Activated naive CD4-positive, alpha-beta T cell treated with anti-CD3 and anti-CD28 coated beads, Interleukin-2, amount 50 U/mL, for 24 hours (primary cell): ENCODE measurements around the gene NBL1.
"Not testable (repeated sequence)": the region's sequence is repeated elsewhere in the genome, so short reads cannot be mapped to it uniquely, and the experiment has no call there.

Source experiments
- H3K27ac Mint-ChIP-seq: one replicate; pipeline ENCODE4 v1.8.0; 2021; ENCODE audit warnings: mild to moderate bottlenecking, mixed read lengths
- H3K27me3 Mint-ChIP-seq: one replicate; pipeline ENCODE4 v1.8.0; 2021; ENCODE audit warnings: mixed read lengths
- H3K36me3 Mint-ChIP-seq: one replicate; pipeline ENCODE4 v1.8.0; 2021; ENCODE audit warnings: mixed read lengths
- H3K4me1 Mint-ChIP-seq: one replicate; pipeline ENCODE4 v1.8.0; 2021; ENCODE audit warnings: mixed read lengths
- H3K4me3 Mint-ChIP-seq: one replicate; pipeline ENCODE4 v1.8.0; 2021; ENCODE audit warnings: mild to moderate bottlenecking, mixed read lengths
- H3K9me3 Mint-ChIP-seq: one replicate; pipeline ENCODE4 v1.8.0; 2021; ENCODE audit warnings: mixed read lengths

NBL1 gene

DNA sequence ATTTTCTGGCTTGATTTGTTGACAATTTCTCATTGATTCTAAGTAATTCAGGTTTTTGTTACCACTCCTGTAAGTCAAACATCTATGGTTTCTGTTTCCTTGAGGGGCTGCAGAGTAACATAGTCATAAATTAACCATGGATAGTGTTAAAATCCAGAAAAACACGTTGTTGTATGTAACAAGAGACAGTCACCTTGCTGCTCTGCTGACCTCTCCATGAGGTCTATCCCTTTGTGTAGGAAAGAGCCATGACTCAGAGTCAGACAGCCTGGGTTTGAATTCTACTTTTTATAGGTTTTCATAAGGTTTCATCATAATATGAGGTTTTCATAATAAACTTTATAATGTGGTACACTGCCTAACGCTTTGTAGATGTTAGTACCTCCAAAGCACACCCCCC, 27.6 kb upstream of the NBL1 start:
- no peak overlapping the region for H3K4me3 Mint-ChIP-seq
- peaks cover 5% of the 10 kb centered on the region for H3K36me3 Mint-ChIP-seq
- H3K27ac Mint-ChIP-seq: no peak overlapping the region
- peaks cover 62% of the 10 kb centered on the region for H3K4me1 Mint-ChIP-seq
- H3K27me3 Mint-ChIP-seq: no peaks in the 10 kb centered on the region
- H3K9me3 Mint-ChIP-seq: no peaks in the 10 kb centered on the region

DNA sequence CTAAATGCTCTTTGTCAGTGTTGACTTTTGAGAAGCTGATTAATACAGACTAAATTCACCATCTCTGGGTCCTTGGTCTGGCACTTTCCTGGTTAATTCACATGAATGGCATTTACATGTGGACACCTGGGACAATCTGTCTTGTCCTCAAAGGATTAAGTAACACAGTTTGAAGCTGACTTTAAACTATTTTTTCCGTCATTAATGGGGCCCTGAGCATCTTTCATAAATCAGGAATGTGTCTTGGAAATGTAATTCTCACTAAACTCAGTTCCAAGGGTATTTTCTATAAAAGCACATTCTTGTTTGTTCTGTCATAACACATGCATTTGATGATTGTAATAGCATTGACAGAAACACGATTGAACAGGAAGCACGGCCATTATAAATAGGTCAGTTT, 26.7 kb upstream of the NBL1 start:
- no peaks in the 10 kb centered on the region for H3K9me3 Mint-ChIP-seq
- H3K4me1 Mint-ChIP-seq: peaks cover 69% of the 10 kb centered on the region
- no peak overlapping the region for H3K4me3 Mint-ChIP-seq
- peaks cover 7% of the 10 kb centered on the region for H3K36me3 Mint-ChIP-seq
- H3K27ac Mint-ChIP-seq: no peak overlapping the region
- H3K27me3 Mint-ChIP-seq: no peaks in the 10 kb centered on the region

GRCh38 chr1:19618428-19618827, 25.7 kb upstream of the NBL1 start:
- H3K4me1 Mint-ChIP-seq: peaks cover 60% of the 10 kb centered on the region
- no peaks in the 10 kb centered on the region for H3K9me3 Mint-ChIP-seq
- H3K36me3 Mint-ChIP-seq: peaks cover 10% of the 10 kb centered on the region
- no peaks in the 10 kb centered on the region for H3K27me3 Mint-ChIP-seq
- H3K27ac Mint-ChIP-seq: no peak overlapping the region
- no peak overlapping the region for H3K4me3 Mint-ChIP-seq

- H3K9me3 Mint-ChIP-seq: no peaks in the 10 kb centered on the region
- H3K27me3 Mint-ChIP-seq: no peaks in the 10 kb centered on the region
- H3K36me3 Mint-ChIP-seq: peaks cover 10% of the 10 kb centered on the region
- H3K27ac Mint-ChIP-seq: no peak overlapping the region
- no peak overlapping the region for H3K4me3 Mint-ChIP-seq
- peaks cover 52% of the 10 kb centered on the region for H3K4me1 Mint-ChIP-seq
These were observed 24.3 kb upstream of the NBL1 start for GRCh38 chr1:19619697-19620384.

DNA sequence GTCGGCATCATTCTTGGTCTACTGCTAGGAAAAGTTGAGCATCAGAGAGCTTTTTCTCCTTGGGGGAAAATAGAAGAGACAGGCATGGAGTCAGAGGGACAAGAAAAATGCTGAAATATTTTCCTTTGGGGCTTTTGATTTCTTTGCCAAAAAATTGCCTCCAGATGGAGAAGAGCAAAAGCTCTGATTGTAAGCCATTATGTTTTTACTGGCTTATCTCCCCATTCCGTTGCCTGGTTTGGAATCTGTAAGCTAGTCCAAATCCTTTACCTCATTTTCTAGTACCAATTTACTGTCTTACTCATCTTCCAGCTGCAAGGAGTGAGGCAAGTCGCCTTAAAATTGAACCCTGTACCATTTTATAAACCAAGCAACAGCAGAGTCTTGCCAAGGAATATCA, 23.3 kb upstream of the NBL1 start:
- H3K4me1 Mint-ChIP-seq: peaks cover 45% of the 10 kb centered on the region
- no peaks in the 10 kb centered on the region for H3K27me3 Mint-ChIP-seq
- peaks cover 5% of the 10 kb centered on the region for H3K36me3 Mint-ChIP-seq
- H3K4me3 Mint-ChIP-seq: no peak overlapping the region
- no peaks in the 10 kb centered on the region for H3K9me3 Mint-ChIP-seq
- no peak overlapping the region for H3K27ac Mint-ChIP-seq

GRCh38 chr1:19621274-19621950, 22.7 kb upstream of the NBL1 start:
- H3K27ac Mint-ChIP-seq: peak overlapping the region; percentile 27
- H3K27me3 Mint-ChIP-seq: no peaks in the 10 kb centered on the region
- H3K4me1 Mint-ChIP-seq: peaks cover 40% of the 10 kb centered on the region

GRCh38 chr1:19622204-19622603, 21.9 kb upstream of the NBL1 start:
- no peaks in the 10 kb centered on the region for H3K9me3 Mint-ChIP-seq
- no peak overlapping the region for H3K27ac Mint-ChIP-seq
- H3K4me3 Mint-ChIP-seq: no peak overlapping the region
- H3K27me3 Mint-ChIP-seq: no peaks in the 10 kb centered on the region
- H3K36me3 Mint-ChIP-seq: peaks cover 5% of the 10 kb centered on the region
- H3K4me1 Mint-ChIP-seq: peaks cover 34% of the 10 kb centered on the region

More at GRCh38 chr1:19621274-19621950, 22.7 kb upstream of the NBL1 start:
- no peak overlapping the region for H3K4me3 Mint-ChIP-seq
- H3K36me3 Mint-ChIP-seq: peaks cover 5% of the 10 kb centered on the region
- H3K9me3 Mint-ChIP-seq: no peaks in the 10 kb centered on the region

- H3K27me3 Mint-ChIP-seq: no peaks in the 10 kb centered on the region
- H3K4me3 Mint-ChIP-seq: no peak overlapping the region
- H3K36me3 Mint-ChIP-seq: peaks cover 8% of the 10 kb centered on the region
- H3K9me3 Mint-ChIP-seq: no peaks in the 10 kb centered on the region
- H3K4me1 Mint-ChIP-seq: peaks cover 34% of the 10 kb centered on the region
- H3K27ac Mint-ChIP-seq: no peak overlapping the region
These were observed 20.6 kb upstream of the NBL1 start for GRCh38 chr1:19623523-19623922.

GRCh38 chr1:19625291-19625937, 18.7 kb upstream of the NBL1 start:
- Mint-ChIP-seq H3K27ac (no peak overlapping the region), H3K4me1 (peaks cover 17% of the 10 kb centered on the region), H3K27me3 (no peaks in the 10 kb centered on the region), H3K4me3 (no peak overlapping the region), H3K36me3 (peaks cover 9% of the 10 kb centered on the region), H3K9me3 (no peaks in the 10 kb centered on the region)

GRCh38 chr1:19628879-19629278, 15.2 kb upstream of the NBL1 start:
- H3K36me3 Mint-ChIP-seq: peaks cover 4% of the 10 kb centered on the region

GRCh38 chr1:19629357-19629756, 14.8 kb upstream of the NBL1 start:
- Mint-ChIP-seq H3K36me3 (peaks cover 4% of the 10 kb centered on the region), H3K27ac (peak overlapping the region; percentile 17), H3K27me3 (no peaks in the 10 kb centered on the region), H3K4me3 (no peak overlapping the region), H3K9me3 (no peaks in the 10 kb centered on the region), H3K4me1 (no peaks in the 10 kb centered on the region)

More at GRCh38 chr1:19628879-19629278, 15.2 kb upstream of the NBL1 start:
- Mint-ChIP-seq H3K27ac (no peak overlapping the region), H3K27me3 (no peaks in the 10 kb centered on the region), H3K4me1 (no peaks in the 10 kb centered on the region), H3K4me3 (no peak overlapping the region), H3K9me3 (no peaks in the 10 kb centered on the region)

- not testable (repeated sequence) for H3K36me3 Mint-ChIP-seq, H3K27me3 Mint-ChIP-seq, H3K9me3 Mint-ChIP-seq, H3K4me1 Mint-ChIP-seq, H3K4me3 Mint-ChIP-seq, H3K27ac Mint-ChIP-seq
These were observed 13.9 kb upstream of the NBL1 start for GRCh38 chr1:19630192-19630591.

- Mint-ChIP-seq H3K27ac (no peak overlapping the region), H3K4me3 (no peak overlapping the region), H3K9me3 (no peaks in the 10 kb centered on the region), H3K36me3 (peaks cover 4% of the 10 kb centered on the region), H3K4me1 (no peaks in the 10 kb centered on the region), H3K27me3 (no peaks in the 10 kb centered on the region)
These were observed 13.3 kb upstream of the NBL1 start for GRCh38 chr1:19630720-19631395.

GRCh38 chr1:19632211-19632610, 11.9 kb upstream of the NBL1 start:
- Mint-ChIP-seq H3K36me3 (peaks cover 4% of the 10 kb centered on the region), H3K27ac (no peak overlapping the region), H3K4me3 (no peak overlapping the region)

GRCh38 chr1:19633106-19633505, 11.0 kb upstream of the NBL1 start:
- H3K36me3 Mint-ChIP-seq: peaks cover 2% of the 10 kb centered on the region
- H3K27ac Mint-ChIP-seq: no peak overlapping the region
- H3K9me3 Mint-ChIP-seq: no peaks in the 10 kb centered on the region
- H3K4me3 Mint-ChIP-seq: no peak overlapping the region
- H3K27me3 Mint-ChIP-seq: no peaks in the 10 kb centered on the region
- no peaks in the 10 kb centered on the region for H3K4me1 Mint-ChIP-seq

More at GRCh38 chr1:19632211-19632610, 11.9 kb upstream of the NBL1 start:
- Mint-ChIP-seq H3K9me3 (no peaks in the 10 kb centered on the region), H3K27me3 (no peaks in the 10 kb centered on the region), H3K4me1 (no peaks in the 10 kb centered on the region)

GRCh38 chr1:19635064-19635463, 9.0 kb upstream of the NBL1 start:
- not testable (repeated sequence) for H3K4me3 Mint-ChIP-seq, H3K36me3 Mint-ChIP-seq, H3K9me3 Mint-ChIP-seq, H3K27ac Mint-ChIP-seq, H3K27me3 Mint-ChIP-seq, H3K4me1 Mint-ChIP-seq
